SIG-M5 treated with dmso at 0.1 percent for 504 hours (cell line): Measurements from ENCODE around the gene SPATA16.
"Not testable (repeated sequence)": the region's sequence is repeated elsewhere in the genome, so short reads cannot be mapped to it uniquely, and the experiment has no call there.

Source experiments
- DNase-seq: peaks from one replicate; lab custom pipeline; 2025; ENCODE audit not compliant: unreplicated experiment; lab: John Stamatoyannopoulos, UW

SPATA16 gene

GRCh38 chr3:172960626-172961182 lies 180.3 kb downstream of the SPATA16 start:
- not testable (repeated sequence) for DNase-seq

- no peak for DNase-seq
Measured at GRCh38 chr3:172958565-172958964, 182.5 kb downstream of the SPATA16 start.

- peak; percentile 16 for DNase-seq
Measured at GRCh38 chr3:172953571-172953970, 187.5 kb downstream of the SPATA16 start.

- DNase-seq: no peak
Measured at GRCh38 chr3:172951511-172951910, 189.5 kb downstream of the SPATA16 start.

GRCh38 chr3:172946061-172946460 lies 195.0 kb downstream of the SPATA16 start:
- no peak for DNase-seq

- no peak for DNase-seq
Measured at GRCh38 chr3:172939651-172940293, 201.3 kb downstream of the SPATA16 start.

GRCh38 chr3:172938788-172939187 lies 202.2 kb downstream of the SPATA16 start:
- DNase-seq: no peak

- no peak for DNase-seq
Measured at GRCh38 chr3:172931746-172932285, 209.2 kb downstream of the SPATA16 start.

DNA sequence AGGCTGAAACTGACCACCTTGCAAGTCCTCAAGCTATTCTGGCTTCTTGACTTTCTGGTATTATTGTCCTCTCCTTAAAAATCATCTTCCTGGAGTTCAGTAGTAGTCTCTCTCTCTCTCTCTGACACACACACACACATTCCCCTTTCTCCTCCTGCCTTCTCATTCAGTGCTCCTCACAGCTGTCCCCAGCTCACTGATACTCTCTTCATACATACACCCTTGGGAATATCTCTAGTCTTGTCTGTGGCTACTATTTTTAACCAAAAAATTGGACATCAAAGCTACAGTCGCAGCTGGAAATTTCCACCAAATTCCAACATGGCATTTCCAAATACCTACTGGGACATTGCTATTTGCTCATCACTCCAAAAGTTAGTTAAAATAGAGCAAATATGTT lies 211.6 kb downstream of the SPATA16 start:
- no peak for DNase-seq

- DNase-seq: no peak
Measured at GRCh38 chr3:172924546-172924945, 216.5 kb downstream of the SPATA16 start.

- DNase-seq: no peak
Measured at GRCh38 chr3:172919297-172919683, 221.7 kb downstream of the SPATA16 start.

- DNase-seq: no peak
Measured at GRCh38 chr3:172918568-172919296, 222.3 kb downstream of the SPATA16 start.

DNA sequence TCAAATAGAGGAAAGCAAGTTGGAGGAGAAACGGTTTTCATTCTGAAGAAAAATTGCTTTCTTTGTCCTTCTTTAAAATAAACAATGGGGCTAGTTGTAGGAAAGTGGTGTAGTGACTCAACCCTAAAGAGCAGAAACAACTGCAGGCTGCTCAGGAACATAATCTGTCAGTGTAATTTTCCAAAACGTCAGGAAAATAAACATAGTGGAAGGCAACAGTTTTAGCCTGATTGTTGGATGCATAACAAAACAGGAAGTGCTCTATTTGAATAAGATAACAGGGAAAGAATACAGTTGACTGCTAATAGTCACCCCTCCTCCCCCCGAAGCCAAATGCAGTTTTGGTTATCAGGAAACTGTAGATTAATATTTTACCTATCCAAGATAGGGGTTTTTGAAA lies 222.9 kb downstream of the SPATA16 start:
- no peak for DNase-seq

DNA sequence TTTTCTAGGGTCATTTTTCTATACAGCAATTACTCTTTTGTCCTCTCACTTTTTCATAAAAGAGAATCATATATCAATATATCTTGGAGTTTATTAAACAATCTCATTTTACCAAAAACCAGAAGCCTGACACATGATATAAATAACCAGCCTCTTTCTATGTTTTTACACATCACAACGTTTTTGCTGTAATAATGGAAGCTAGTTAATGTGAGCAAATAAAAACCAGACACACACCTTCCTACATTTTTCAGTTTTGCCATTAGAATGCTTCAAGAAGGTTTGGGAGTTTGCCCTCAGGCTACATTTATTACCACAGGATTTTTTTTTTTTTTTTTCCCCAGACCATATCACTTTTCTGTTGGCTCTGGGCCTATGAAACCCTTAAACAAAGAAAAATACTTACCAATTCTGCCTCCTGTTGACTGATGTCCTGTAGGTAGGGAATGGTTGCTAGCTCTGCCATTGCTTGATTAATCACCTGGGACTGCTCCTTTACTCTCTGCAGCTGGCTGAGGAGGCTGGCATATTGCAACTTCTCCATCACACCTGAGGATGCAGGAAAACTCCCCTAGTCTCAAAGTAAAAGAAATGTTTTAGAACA lies 225.0 kb downstream of the SPATA16 start:
- DNase-seq: no peak

DNA sequence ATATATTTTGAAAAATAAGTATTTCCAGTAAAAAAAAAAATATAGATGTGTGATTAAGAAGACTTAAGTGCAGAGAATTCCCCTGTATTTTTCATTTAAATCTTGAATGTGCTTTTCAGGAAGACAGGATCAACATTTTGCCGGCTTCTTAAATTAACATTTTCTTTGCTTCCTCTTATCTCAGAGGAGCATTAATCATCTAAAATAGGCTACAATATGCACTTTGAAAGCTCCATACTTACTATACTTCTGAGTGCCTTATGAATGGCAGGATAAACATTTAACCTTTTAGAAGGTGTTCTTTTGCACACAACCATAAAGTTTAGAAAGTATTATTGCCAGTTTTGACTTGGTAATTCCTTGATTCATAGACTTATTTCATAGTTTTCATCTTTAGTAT lies 226.2 kb downstream of the SPATA16 start:
- no peak for DNase-seq

DNA sequence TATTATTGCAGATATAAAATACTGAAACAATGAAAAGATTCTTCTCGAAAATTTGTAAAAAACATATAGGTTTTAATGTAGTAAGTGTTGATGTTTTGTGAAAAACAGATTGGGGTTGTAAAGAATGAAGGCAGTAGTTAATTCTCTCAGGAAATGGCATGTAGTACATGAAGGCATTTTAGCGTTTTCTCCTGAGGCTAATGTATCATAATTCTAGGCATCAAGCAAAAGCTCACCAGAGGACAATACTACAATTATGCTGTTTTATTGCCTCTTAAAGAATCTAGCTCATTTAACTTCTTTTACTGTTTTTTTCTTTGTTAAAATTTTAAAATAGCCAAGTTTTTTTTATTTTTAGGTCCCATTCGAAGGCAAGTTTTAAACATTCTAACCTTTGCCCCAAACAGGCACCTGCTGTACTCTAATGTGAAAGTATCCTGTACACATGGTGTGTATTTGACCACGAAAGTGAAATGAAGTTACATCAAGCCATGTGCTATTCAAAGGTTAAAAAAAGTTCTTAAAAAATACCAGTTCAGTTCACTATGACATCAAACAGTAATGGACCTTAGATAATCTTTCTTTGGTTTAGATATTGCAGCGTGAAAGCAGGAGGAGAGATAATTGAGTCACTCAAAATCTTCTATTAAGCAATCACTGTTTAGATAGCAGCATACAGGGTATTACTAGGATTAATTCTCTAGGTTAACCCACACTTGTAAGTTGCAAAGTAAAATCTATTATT lies 227.0 kb downstream of the SPATA16 start:
- DNase-seq: no peak

DNA sequence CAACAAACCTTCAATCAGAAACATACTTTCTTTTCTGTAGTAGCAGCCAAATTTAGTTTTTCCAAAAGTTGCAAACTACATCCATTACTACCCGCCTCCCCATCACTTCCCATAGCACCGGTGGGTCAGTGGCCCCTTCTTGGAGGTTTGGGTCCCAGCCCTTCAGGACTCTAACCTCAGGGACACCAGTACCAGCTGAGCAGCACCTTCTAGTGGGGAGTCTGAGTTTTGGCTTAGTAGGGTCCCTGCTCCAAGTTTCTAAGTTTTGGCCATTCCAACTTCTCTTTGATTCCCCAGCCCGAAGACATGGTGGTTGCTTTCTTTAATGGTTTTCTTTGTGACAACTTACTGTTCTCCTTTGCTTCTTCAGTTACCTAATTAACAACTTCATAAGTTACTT lies 229.9 kb downstream of the SPATA16 start:
- no peak for DNase-seq

DNA sequence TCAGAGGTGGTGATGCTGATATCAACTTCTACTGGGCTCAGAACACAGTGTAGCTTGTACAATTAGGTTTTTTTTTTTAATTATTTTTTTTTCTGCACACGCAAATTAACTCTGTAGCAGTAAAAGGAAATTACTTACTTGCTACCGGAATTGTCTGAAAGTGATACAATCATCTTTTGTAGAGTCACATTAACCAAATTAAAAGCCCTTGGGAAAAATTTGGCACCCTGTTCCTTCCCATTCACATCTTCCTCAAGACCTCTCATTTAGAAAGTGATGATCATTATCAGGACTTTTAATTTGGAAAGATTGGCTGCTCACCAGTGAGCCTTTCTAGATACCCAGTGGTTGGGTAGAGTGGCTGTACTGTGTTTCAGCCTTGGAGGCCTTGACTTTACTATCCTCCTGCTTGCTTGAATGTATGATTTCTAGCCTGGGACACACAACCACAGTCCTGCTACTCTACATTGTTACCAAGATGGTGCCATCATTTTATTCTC lies 232.2 kb downstream of the SPATA16 start:
- DNase-seq: no peak

DNA sequence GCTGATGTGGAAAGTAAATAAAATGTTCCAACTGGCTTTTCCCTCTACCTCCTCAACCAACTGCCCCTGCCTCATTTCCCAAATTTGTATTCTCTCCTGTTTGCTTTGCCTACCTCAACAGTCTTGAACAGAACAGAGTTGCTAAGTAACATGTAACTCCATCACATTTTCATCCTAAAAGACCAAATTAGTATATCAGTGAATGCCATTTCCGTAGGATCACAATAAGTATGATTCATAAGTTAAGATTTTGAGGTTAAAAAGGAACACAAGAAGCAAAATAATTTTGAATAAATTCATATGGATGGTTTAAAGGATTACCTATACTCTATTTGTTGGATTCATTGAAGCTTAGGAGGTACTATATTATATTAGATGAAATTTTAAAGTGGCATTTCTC lies 235.6 kb downstream of the SPATA16 start:
- no peak for DNase-seq

- no peak for DNase-seq
Measured at GRCh38 chr3:172904711-172905373, 236.2 kb downstream of the SPATA16 start.
